HepG2 (cell line): ENCODE results near the gene DNAAF3. TPM values are rescaled to one million over a fixed set of nuclear protein-coding genes. Genes with fewer than 3 reads are reported as not detected.

Experiments used
- BHLHE40 ChIP-seq: IDR thresholded peaks from 2 replicates; pipeline ENCODE4 v1.6.1; 2011; ENCODE audit warnings: low read length, improper control_type of control experiment
- FOSL2 ChIP-seq: sonication (generic); formaldehyde crosslinking; IDR thresholded peaks from 2 replicates; pipeline ENCODE4 v1.4.0; 2020; ENCODE audit warnings: missing genetic modification reagents
- FOXK2 ChIP-seq: fragments of 450-650 bp; IDR thresholded peaks from 2 replicates; pipeline ENCODE4 v1.6.1; 2016
- KAT8 ChIP-seq: IDR thresholded peaks from 2 replicates; pipeline ENCODE4 v1.6.1; 2016; ENCODE audit warnings: missing genetic modification reagents, missing compliant biosample characterization
- PCBP1 ChIP-seq: fragments of 200-400 bp; formaldehyde crosslinking; IDR thresholded peaks from 2 replicates; pipeline ENCODE4 v1.6.1; 2017; ENCODE audit warnings: mild to moderate bottlenecking, low read depth, low read length, borderline replicate concordance
- RXRA ChIP-seq: sonication (generic); formaldehyde crosslinking; IDR thresholded peaks from 2 replicates; pipeline ENCODE4 v1.5.1; 2020; ENCODE audit warnings: missing genetic modification reagents
- SP5 ChIP-seq: IDR thresholded peaks from 2 replicates; pipeline ENCODE4 v1.6.1; 2016; ENCODE audit warnings: low read depth, borderline replicate concordance
- TBX3 ChIP-seq: fragments of 450-650 bp; IDR thresholded peaks from 2 replicates; pipeline ENCODE4 v1.6.1; 2017; ENCODE audit warnings: antibody characterized with exemption, mild to moderate bottlenecking, inconsistent platforms, borderline replicate concordance
- U2AF2 ChIP-seq: fragments of 200-400 bp; formaldehyde crosslinking; IDR thresholded peaks from 2 replicates; pipeline ENCODE4 v1.6.1; 2017; ENCODE audit warnings: low read depth, mild to moderate bottlenecking, low read length
- ZFX ChIP-seq: sonication (generic); formaldehyde crosslinking; IDR thresholded peaks from 2 replicates; pipeline ENCODE4 v1.4.0; 2020; ENCODE audit warnings: mild to moderate bottlenecking, low read depth, missing genetic modification reagents, moderate library complexity
- ZNF251 ChIP-seq: sonication (generic); formaldehyde crosslinking; IDR thresholded peaks from 2 replicates; pipeline ENCODE4 v1.9.0; 2021; ENCODE audit warnings: mild to moderate bottlenecking, missing genetic modification reagents
- ZNF367 ChIP-seq: sonication (generic); formaldehyde crosslinking; IDR thresholded peaks from 2 replicates; pipeline ENCODE4 v1.4.0; 2020; ENCODE audit warnings: missing genetic modification reagents, borderline replicate concordance
- ZNF891 ChIP-seq: sonication (generic); formaldehyde crosslinking; IDR thresholded peaks from 2 replicates; pipeline ENCODE4 v1.5.0; 2020; ENCODE audit warnings: mild to moderate bottlenecking, missing genetic modification reagents
- ZSCAN31 ChIP-seq: sonication (generic); formaldehyde crosslinking; IDR thresholded peaks from 2 replicates; pipeline ENCODE4 v1.5.0; 2020; ENCODE audit warnings: low read depth, mild to moderate bottlenecking, missing genetic modification reagents
- polyA plus RNA-seq, 8 experiments: library from polyadenylated mRNA; depleted of rRNA in 3 of 8; stranded (reverse) in 7 of 8; unstranded in 1 of 8; fragments of >200 nt; fragmentation: Illumina TruSeq in 4 of 8; extraction: Trizol in 4 of 8; gene quantifications; 2 replicates each; pipeline versions ENCODE4 v1.2.1 to v1.2.3, GENCODE V29; 2011 to 2016; ENCODE audit warnings: low read depth in 4 of 8, missing spikeins in 1 of 8, mixed read lengths in 1 of 8; ENCODE audit not compliant: insufficient read depth in 1 of 8
- total RNA-seq, 5 experiments: library from RNA; depleted of rRNA; stranded (reverse); fragments of >200 nt; fragmentation: Illumina TruSeq; extraction: Trizol; gene quantifications; 2 replicates each; pipeline ENCODE4 v1.2.3, GENCODE V29; 2016; ENCODE audit warnings: low read depth in 1 of 5
- TF ChIP-seq, protein P1 (sequence below): sonication (generic); formaldehyde crosslinking; IDR thresholded peaks from 2 replicates; pipeline ENCODE4 v1.5.1; 2020; ENCODE audit warnings: mild to moderate bottlenecking, missing genetic modification reagents, moderate library complexity
- TF ChIP-seq, protein P2 (sequence below): sonication (generic); formaldehyde crosslinking; IDR thresholded peaks from 2 replicates; pipeline ENCODE4 v1.5.0; 2020; ENCODE audit warnings: missing genetic modification reagents
- TF ChIP-seq, protein P3 (sequence below): conservative IDR thresholded peaks from 2 replicates; pipeline ENCODE4 v1.6.1; 2018; ENCODE audit warnings: missing genetic modification reagents

DNAAF3 gene
- total and polyA plus RNA-seq, 2 of the 13 experiments (the other 11 are each of a cell fraction or from before 2014, with no cell fraction given): 0.30 to 0.40 TPM

DNA sequence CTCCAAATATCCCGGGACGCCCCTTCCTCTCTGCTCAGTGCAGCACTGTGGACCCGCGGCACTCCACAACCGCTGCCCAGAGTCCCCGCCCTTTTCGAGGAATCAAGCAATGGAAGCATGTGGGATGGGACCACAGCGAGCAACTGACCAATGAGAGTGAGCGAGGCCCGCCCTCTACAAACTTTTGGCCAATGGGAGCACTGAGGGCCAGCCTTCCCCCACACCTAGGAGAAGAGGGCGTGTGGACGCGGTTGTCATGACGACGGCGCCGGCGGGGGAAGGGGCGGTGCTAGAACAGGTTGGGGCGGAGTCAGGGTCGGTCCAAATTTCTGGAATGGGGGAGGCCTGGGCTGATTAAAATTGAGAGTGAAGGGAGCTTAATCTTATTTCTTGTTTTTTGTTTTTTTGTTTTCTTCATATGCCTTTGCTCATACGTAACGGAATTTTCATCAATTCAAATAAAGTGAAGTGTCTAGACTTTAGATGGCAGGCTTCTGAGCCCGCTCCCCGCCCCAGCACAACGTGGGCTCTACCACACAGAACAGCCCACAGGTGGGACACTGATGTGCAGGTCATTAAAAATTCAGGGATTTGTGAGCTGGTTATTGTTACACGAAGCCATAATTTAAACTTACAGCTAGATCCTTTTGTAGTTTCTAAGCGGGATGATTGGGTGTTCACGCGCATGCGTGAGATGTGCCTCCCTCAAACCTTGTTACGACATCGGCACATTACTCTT lies at the start of gene DNAAF3 (continued):
- TF ChIP-seq FOXK2: peak; percentile 99
- no peak for TF ChIP-seq ZNF251
- TF ChIP-seq TBX3: peak; percentile 71; the same call in 1 of the 2 replicates
- TF ChIP-seq U2AF2: peak; percentile 99
- peak; percentile 73; the same call in 1 of the 2 replicates for TF ChIP-seq SP5 (CRISPR knock-in tag)
- TF ChIP-seq RXRA (CRISPR knock-in tag): no peak
- TF ChIP-seq, protein P1, sequence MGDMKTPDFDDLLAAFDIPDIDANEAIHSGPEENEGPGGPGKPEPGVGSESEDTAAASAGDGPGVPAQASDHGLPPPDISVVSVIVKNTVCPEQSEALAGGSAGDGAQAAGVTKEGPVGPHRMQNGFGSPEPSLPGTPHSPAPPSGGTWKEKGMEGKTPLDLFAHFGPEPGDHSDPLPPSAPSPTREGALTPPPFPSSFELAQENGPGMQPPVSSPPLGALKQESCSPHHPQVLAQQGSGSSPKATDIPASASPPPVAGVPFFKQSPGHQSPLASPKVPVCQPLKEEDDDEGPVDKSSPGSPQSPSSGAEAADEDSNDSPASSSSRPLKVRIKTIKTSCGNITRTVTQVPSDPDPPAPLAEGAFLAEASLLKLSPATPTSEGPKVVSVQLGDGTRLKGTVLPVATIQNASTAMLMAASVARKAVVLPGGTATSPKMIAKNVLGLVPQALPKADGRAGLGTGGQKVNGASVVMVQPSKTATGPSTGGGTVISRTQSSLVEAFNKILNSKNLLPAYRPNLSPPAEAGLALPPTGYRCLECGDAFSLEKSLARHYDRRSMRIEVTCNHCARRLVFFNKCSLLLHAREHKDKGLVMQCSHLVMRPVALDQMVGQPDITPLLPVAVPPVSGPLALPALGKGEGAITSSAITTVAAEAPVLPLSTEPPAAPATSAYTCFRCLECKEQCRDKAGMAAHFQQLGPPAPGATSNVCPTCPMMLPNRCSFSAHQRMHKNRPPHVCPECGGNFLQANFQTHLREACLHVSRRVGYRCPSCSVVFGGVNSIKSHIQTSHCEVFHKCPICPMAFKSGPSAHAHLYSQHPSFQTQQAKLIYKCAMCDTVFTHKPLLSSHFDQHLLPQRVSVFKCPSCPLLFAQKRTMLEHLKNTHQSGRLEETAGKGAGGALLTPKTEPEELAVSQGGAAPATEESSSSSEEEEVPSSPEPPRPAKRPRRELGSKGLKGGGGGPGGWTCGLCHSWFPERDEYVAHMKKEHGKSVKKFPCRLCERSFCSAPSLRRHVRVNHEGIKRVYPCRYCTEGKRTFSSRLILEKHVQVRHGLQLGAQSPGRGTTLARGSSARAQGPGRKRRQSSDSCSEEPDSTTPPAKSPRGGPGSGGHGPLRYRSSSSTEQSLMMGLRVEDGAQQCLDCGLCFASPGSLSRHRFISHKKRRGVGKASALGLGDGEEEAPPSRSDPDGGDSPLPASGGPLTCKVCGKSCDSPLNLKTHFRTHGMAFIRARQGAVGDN (CRISPR knock-in tag): peak; percentile 7; the same call in 1 of the 2 replicates
- TF ChIP-seq, protein P2, sequence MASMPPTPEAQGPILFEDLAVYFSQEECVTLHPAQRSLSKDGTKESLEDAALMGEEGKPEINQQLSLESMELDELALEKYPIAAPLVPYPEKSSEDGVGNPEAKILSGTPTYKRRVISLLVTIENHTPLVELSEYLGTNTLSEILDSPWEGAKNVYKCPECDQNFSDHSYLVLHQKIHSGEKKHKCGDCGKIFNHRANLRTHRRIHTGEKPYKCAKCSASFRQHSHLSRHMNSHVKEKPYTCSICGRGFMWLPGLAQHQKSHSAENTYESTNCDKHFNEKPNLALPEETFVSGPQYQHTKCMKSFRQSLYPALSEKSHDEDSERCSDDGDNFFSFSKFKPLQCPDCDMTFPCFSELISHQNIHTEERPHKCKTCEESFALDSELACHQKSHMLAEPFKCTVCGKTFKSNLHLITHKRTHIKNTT: no peak
- no peak for TF ChIP-seq ZFX (CRISPR knock-in tag)
- 0 out of 2 replicates have a peak, but pooled peaks have one; percentile 66 for TF ChIP-seq PCBP1
- TF ChIP-seq ZNF367 (CRISPR knock-in tag): no peak
- TF ChIP-seq KAT8 (CRISPR knock-in tag): peak; percentile 28; the same call in 1 of the 2 replicates
- TF ChIP-seq BHLHE40: peak; percentile 91
- TF ChIP-seq, protein P3, sequence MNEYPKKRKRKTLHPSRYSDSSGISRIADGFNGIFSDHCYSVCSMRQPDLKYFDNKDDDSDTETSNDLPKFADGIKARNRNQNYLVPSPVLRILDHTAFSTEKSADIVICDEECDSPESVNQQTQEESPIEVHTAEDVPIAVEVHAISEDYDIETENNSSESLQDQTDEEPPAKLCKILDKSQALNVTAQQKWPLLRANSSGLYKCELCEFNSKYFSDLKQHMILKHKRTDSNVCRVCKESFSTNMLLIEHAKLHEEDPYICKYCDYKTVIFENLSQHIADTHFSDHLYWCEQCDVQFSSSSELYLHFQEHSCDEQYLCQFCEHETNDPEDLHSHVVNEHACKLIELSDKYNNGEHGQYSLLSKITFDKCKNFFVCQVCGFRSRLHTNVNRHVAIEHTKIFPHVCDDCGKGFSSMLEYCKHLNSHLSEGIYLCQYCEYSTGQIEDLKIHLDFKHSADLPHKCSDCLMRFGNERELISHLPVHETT (CRISPR knock-in tag): no peak; the same call in 1 of the 2 replicates
- TF ChIP-seq FOSL2 (CRISPR knock-in tag): no peak
- 0 out of 2 replicates have a peak, but pooled peaks have one; percentile 33 for TF ChIP-seq ZSCAN31 (CRISPR knock-in tag)
- TF ChIP-seq ZNF891 (CRISPR knock-in tag): no peak
- TF ChIP-seq, all 625 proteins: peak for 53
